ENCODE data around the gene LSP1. TPM values are rescaled to one million over a fixed set of nuclear protein-coding genes. Genes with fewer than 3 reads are reported as not detected.

LSP1 gene
- polyA plus RNA-seq, 4 donors: 5.2 to 10.8 (median 7.3) TPM

DNA sequence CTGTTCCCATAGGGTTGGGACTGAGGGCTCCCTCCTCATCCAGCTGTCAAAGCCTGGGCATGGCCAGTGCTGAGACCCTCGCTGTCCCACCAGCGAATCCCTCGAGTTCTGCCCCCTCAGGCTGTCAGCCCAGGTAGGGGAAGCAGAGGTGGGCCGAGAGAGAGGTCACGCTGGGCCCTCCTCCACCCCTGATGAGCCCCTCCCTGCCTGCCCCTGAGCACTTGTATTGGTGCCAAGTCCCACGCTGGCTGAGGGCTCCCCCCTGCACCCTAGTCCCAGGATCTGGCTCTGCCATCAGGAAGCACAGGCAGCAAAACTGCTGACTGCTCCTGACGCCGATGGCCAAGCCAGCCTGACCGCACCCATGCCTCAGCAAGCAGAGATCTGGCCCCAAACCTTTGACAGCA is 35.5 kb downstream of the LSP1 start:
- DNase-seq (ENCODE audit: low read depth in 4 of 4, low spot score in 3 of 4): no peak

DNA sequence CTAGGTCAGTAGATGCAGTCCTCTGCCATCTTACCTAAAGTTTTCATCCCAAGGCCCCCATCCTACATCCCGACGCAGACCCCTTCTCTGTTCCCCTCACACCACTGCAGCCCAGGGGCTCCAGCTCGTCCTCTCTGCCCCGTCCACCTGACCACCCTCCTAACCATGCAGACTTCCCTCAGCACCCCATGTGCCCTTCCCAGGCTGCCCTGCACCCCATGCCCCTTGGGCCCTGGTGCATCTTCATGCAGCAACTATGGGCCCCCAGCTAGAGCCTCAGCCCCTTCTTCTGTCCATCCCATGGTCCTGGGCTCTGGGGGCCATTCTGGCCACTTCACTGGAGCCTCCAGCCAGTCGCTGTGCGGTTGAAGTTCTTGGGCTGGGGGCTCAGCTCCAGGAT is 35.9 kb downstream of the LSP1 start:
- DNase-seq (ENCODE audit: low read depth in 4 of 4, low spot score in 3 of 4): no peak

DNA sequence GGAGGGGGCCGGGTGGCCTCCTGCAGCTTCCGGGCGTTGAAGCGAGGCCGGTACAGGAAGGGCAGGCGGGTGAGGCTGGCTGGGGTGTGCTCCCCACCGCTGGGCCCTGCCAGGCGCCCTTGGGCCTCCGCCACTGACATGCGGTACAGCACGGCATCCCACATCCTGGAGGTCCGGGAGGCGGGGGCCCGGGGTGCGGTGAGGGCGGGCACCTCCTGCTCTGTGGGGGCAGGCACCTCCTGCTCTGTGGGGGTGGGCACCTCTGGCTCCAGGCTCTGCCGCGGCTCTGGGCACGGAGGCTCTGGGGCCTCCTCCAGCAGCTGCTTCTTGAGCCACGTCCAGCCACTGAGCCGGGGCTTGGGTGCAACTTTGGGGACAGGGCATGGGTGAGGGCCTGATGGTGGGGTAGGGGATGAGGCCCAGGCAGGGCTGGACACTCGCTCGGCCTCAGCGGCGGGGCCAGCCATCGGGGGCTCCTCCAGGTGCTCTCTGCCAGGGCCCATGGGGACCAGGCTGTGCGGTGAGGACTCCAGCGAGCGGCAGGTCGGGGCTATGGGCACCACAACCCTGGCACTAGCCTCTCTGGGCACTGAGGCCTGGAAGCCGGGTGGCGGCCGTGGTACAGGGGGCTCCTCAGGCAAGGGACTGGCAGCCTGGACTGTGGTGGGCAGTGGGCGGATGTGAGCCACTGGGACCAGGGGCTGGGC is 36.5 kb downstream of the LSP1 start:
- DNase-seq (ENCODE audit: low read depth in 4 of 4, low spot score in 3 of 4): no peak

- DNase-seq (ENCODE audit: low read depth in 4 of 4, low spot score in 3 of 4): no peak
Observed at GRCh38 chr11:1889941-1890855, 37.3 kb downstream of the LSP1 start.

- DNase-seq (ENCODE audit: low read depth in 4 of 4, low spot score in 3 of 4): no peak
Observed at GRCh38 chr11:1890856-1891830, 38.3 kb downstream of the LSP1 start.

GRCh38 chr11:1891831-1892115 is 38.9 kb downstream of the LSP1 start, which contains the start of gene PRR33:
Gene PRR33, minus strand, starts transcription at chr11:1891895. Its CDS starts 1,311 bp downstream, at chr11:1890584.
- DNase-seq (ENCODE audit: low read depth in 4 of 4, low spot score in 3 of 4): no peak

GRCh38 chr11:1892116-1892515 is 39.2 kb downstream of the LSP1 start:
- no peak for DNase-seq (ENCODE audit: low read depth in 4 of 4, low spot score in 3 of 4)

- no peak for DNase-seq (ENCODE audit: low read depth in 4 of 4, low spot score in 3 of 4)
Observed at GRCh38 chr11:1892558-1892957, 39.7 kb downstream of the LSP1 start.

GRCh38 chr11:1893581-1894359 is 40.9 kb downstream of the LSP1 start:
- no peak for DNase-seq (ENCODE audit: low read depth in 4 of 4, low spot score in 3 of 4)

GRCh38 chr11:1894759-1895158 is 41.9 kb downstream of the LSP1 start:
- no peak for DNase-seq (ENCODE audit: low read depth in 4 of 4, low spot score in 3 of 4)

DNA sequence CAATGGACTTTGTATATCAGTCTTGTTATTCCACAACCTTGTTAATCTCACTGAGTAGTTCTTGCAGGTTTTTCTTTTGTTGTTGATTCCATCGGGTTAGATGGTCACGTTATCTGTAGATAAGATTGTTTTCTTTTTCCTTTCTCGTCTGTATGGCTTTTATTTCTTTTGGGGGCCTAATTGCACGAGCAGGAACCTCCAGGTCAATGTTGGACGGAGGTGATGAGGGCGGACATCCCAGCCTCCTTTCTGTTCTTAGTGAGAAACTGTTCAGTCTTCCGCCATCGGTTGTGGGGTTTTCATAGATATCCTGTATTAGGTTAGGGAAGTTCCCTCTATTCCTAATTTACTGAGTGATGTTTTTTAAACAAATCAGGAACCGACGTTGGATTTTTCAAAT is 43.6 kb downstream of the LSP1 start:
- DNase-seq (ENCODE audit: low read depth in 4 of 4, low spot score in 3 of 4): no peak

DNA sequence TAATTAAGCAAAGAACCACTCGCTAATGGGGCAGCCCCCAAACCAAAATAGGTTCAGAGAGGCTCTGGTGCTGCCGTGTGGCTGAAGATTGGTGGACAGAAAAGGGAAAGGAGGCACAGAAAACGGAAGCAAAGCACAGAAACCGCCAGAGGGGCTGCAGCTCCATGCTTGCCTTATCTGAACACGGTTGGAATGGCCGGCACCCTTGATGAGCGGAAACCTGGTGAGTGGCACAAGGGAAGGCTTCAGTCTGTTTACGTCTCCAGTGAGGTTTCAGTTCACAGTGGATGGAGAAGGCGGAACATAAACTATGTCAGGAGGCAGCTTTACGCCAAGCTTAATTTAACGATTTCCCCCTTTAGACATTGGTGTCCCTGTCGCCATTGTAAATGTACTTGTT is 44.0 kb downstream of the LSP1 start:
- no peak for DNase-seq (ENCODE audit: low read depth in 4 of 4, low spot score in 3 of 4)

- no peak for DNase-seq (ENCODE audit: low read depth in 4 of 4, low spot score in 3 of 4)
Observed at GRCh38 chr11:1899090-1899489, 46.2 kb downstream of the LSP1 start.

GRCh38 chr11:1899686-1900085 is 46.8 kb downstream of the LSP1 start:
- DNase-seq (ENCODE audit: low read depth in 4 of 4, low spot score in 3 of 4): no peak

DNA sequence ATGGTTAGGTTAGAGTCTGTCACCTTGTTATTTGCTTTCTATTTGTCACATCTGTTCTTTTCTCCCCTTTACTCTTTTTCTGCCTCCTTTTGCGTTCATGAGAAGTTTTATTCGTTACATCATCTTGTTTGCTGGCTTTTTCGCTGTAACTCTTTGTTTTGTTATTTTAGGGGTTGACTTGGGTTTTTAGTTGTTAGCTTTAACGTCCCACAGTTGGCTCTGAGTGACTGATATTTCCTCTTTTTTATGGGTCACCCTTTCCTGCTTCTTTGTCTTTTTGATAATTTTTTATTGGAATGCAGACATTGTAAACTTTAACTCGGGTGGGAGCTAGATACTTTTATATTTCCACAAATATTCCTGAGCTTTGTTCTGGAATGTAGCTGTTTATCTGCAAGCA is 53.3 kb downstream of the LSP1 start:
- no peak for DNase-seq (ENCODE audit: low read depth in 4 of 4, low spot score in 3 of 4)

DNA sequence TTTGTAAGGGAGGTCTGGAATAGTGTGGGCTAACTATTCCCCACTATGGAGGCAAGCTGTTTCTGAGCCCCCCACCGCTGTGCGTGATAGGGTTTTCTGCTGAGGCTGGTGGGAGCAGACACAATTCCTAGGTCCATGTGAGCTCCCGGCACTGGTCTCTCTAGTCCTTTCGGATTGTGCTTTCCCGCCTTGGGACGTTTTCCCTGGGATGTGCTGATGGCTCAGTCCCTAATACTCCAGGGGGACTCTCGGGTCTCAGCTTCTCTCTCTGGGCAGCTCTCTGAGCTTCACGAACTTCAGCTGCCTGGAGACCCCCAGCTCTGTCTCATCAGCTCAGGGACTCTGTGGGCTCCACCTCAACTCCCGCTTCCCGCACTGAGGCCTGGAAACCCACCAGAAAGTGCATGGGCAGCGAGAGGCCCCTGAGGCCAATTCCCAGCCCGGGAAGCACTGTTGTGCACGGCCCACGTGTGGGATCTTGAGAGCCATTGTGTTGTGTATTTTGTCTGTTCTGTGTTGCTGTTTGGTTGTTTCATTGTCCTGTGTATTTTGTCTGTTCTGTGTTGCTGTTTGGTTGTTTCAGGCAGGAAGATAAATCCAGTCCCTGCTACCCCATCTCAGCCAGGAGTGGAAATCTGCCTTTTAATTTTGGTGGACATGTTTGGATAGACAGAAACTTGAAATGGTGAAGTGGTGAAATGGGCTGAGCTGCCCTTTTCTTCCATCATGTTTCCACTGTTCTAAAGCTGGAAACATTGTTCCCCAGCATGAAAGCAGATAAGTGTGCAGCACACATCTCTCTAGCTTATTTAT is 53.9 kb downstream of the LSP1 start:
- no peak for DNase-seq (ENCODE audit: low read depth in 4 of 4, low spot score in 3 of 4)

- DNase-seq (ENCODE audit: low read depth in 4 of 4, low spot score in 3 of 4): no peak
Observed at GRCh38 chr11:1908618-1909017, 55.7 kb downstream of the LSP1 start.

DNA sequence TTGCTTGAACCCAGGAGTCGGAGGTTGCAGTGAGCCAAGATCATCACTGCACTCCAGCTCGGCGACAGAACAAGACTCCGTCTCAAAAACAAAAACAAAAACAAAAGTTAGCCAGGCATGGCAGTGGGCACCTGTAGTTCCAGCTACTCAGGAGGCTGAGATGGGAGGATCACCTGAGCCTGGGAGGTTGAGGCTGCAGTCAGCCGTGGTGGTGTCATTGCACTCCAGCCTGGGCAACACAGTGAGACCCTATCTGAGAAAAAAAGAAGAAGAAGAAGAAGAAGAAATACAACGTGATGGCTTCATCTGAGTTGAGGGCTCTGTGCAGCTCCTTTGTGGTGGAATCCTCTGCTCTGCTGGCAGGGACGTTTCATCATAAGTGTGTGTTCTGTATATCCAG is 56.6 kb downstream of the LSP1 start:
- DNase-seq (ENCODE audit: low read depth in 4 of 4, low spot score in 3 of 4): no peak

GRCh38 chr11:1912289-1912878 is 59.5 kb downstream of the LSP1 start:
- DNase-seq (ENCODE audit: low read depth in 4 of 4, low spot score in 3 of 4): no peak
